GM12864 (cell line): ENCODE data around the gene PRELP.

Source experiments
- DNase-seq: peaks from one replicate; pipeline ENCODE4 v3.0.0-alpha.2; 2011; ENCODE audit warnings: low read depth
- H3K4me3 ChIP-seq: 2 replicates; pipeline ENCODE4 v1.5.1; 2011; ENCODE audit warnings: mild to moderate bottlenecking, low read depth, low read length, control low read depth
- TF ChIP-seq, protein P1 (sequence below): IDR thresholded peaks from 2 replicates; pipeline ENCODE4 v1.5.1; 2011; ENCODE audit warnings: low read depth, mild to moderate bottlenecking, moderate library complexity, low read length, control low read depth, inconsistent platforms; ENCODE audit errors: missing control alignments

The PRELP gene

DNA sequence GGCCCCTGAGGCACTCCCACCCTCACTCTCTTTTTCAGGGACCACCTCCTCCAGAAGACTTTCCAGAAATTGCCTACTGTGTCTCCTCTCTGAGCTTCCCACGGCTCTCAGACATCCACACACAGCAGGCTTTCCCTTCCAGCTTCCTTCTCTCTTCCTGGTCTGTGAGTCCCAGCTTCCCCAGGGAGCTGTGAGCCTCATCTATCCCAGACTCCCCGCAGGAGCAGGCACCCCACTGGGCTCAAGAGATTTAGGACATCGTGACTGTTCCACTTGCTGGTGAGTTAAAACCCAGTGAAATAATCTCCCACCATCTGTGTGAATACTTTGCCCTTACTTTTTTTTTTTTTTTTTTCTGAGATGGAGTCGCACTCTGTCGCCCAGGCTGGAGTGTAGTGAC is 22.0 kb upstream of the PRELP start:
- TF ChIP-seq, protein P1, sequence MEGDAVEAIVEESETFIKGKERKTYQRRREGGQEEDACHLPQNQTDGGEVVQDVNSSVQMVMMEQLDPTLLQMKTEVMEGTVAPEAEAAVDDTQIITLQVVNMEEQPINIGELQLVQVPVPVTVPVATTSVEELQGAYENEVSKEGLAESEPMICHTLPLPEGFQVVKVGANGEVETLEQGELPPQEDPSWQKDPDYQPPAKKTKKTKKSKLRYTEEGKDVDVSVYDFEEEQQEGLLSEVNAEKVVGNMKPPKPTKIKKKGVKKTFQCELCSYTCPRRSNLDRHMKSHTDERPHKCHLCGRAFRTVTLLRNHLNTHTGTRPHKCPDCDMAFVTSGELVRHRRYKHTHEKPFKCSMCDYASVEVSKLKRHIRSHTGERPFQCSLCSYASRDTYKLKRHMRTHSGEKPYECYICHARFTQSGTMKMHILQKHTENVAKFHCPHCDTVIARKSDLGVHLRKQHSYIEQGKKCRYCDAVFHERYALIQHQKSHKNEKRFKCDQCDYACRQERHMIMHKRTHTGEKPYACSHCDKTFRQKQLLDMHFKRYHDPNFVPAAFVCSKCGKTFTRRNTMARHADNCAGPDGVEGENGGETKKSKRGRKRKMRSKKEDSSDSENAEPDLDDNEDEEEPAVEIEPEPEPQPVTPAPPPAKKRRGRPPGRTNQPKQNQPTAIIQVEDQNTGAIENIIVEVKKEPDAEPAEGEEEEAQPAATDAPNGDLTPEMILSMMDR = no peak
- H3K4me3 ChIP-seq = no peak overlapping the region
- DNase-seq = no peak

DNA sequence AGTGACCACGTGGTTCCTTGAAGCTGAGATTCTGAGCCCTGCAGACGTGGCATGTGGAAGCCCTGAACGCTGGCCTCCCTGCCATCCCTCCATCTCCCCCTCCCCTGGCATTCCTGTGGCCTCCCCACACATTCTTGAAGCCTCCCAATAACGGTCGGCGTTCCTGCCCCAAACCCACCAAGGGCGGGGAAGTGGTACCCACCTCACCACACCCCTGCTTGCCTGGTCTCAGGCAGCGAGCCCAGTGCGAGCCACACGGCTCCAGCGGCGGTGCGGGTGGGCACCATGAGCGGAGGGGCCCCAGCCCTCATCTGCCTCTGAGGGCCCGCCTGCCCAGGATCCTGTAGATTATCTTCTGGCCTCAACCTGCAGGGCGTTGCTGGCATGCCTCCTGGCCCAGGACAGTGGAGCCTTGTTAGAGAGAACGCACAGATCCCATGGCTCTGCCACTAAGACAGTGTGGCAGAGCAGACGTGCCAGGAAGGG is 20.6 kb upstream of the PRELP start:
- TF ChIP-seq, protein P1 = no peak
- H3K4me3 ChIP-seq = no peak overlapping the region
- no peak for DNase-seq

DNA sequence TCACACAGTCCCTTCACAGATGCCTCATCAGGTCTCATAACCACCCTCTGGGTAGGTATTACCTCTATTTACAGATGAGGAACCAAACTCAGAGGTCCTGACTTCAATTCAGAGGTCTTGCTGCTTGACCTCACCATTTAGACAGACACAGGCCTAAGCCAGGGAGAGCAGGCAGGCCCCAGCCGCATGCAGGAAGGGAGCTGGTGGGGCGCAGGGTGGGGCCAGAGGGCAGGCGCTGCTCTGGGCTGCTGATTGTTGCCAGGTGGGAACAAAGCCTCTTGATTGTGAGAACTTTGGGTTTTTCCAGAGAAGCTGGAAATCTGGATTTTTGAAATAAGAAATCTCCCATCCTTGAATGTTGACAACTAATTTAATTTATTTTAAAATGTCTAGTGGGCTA is 19.9 kb upstream of the PRELP start:
- TF ChIP-seq, protein P1 = no peak
- H3K4me3 ChIP-seq = no peak overlapping the region
- DNase-seq = no peak

DNA sequence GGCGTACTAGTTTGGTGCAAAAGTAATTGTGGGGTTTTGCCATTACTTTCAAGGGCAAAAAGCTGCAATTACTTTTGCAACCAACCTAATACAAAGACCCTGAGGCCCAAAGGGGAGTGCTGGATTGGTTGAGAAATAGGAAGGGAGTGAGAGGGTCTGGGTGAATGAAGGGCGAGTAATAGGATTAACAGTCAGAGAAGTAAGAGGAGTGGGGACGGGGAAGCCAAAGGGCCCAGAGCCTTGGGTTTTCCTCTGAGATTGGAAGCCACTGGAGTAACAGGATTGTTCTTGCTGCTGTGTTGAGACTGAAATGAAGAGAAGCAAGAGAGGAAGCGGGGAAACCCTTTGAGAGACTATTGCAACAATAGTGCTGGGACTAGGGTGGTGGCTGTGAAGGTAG is 19.0 kb upstream of the PRELP start:
- DNase-seq = no peak
- TF ChIP-seq, protein P1 = no peak
- H3K4me3 ChIP-seq = no peak overlapping the region

DNA sequence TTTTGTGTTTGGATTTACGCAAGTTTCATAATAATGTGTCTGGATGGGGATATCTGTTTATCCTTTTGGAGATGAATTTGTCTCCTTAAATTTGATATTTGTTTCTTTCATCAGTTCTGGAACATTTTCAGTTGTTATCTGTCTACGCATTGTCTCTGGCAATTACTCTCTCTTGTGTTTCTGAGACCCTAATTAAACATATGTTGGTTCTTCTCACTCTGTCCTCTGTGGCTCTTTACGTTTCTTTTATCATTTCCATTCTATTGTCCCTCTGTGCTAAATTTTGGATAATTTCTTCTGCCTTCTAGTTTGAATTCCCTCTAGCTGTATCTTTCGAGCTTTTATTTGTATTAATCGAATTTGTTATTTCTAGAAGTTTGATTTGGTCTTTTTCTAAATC is 17.5 kb upstream of the PRELP start:
- no peak for DNase-seq
- TF ChIP-seq, protein P1 = no peak
- H3K4me3 ChIP-seq = no peak overlapping the region

DNA sequence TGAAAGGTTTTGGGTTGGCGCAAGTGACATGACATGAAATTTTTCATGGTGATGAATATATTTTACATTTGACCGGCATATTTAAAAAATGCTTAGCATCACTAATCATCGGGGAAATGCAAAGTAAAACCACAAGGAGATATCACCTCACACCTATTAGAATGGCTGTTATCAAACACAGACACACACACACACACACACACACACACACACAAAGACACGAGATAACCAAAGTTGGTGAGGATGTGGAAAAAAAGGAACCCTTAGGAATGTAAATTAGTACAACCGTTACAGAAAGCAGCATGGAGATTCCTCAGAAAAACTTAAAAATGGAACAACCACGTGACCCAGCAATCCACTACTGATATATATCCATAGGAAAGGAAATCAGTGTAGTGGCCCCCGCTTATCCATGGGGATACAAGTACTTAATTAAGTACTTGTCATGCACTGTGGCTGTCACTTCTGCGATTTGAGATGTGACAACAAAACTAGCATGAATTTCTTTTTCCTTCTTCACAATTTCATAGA is 15.9 kb upstream of the PRELP start:
- TF ChIP-seq, protein P1 = no peak
- H3K4me3 ChIP-seq = no peak overlapping the region
- no peak for DNase-seq

DNA sequence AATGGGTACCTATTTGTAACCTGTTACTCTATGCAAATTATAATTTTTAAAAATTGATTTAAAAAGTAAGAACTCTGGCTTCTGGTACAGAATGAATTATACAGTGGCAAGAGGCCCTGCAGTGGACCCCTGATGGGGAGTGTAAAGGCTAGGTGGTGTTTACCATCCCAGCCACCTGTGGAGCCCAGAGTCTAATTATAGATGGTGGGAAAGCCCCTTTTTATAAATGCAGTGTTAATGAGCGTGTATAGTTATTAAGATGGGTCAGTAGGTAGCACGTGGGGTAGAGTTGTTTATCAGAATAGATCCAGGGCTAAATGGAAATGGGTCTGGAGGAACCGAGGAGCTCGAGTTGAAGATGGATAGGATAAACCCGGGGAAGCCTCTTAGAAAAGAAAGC is 13.9 kb upstream of the PRELP start:
- TF ChIP-seq, protein P1 = no peak
- no peak for DNase-seq
- no peak overlapping the region for H3K4me3 ChIP-seq
